ENCODE measurements around the gene NDUFC1.
A peak's percentile ranks its signal among the peaks of the same experiment; 100 is the strongest.
"Not testable (repeated sequence)": the region's sequence is repeated elsewhere in the genome, so short reads cannot be mapped to it uniquely, and the experiment has no call there.

NDUFC1 gene

DNA sequence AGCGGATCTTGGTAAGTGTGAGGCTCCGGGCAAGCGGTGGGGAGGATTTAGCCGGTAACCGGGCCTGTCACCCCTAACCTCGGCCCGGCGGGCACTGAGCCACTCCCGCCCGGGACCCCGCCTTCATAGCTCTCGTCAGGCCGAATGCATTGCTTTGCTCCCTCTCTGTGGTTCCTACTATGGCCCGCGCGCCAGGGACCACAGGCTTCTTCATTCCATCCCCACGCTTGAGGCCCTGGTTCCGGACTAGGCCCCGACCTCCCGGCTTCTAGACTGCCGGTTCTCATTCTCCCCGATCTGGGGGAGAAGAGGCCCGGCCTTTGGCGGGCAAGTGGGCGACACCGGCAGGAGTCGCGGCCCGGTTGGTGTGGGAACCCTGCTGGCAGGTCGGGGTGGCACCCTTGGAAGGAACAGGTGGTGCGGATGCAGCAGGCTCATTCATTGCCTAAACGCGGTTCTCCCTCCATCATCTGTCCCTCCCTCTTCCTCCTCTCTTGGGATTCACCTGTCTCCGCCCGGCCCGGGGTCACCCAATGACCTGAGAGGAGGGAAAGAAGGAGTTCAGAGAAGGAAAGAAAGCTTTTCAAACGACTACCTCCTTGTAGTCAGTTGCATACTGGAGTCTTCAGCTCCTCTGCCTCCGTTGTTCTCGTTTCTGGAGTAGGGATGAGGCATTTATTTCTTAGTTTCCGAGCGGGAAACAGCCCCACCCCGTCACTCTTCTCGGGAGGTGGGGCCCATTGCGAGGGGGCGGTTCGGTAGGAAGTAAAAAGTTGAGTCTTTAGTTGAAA is at the start of gene NDUFC1:
Gene NDUFC1, minus strand, starts transcription at position 657 of the 791 bp plus-strand sequence. CDS start 6,679 bp downstream, outside the sequence.
- peaks cover 0 to 4% (median 0%) of the 10 kb centered on the region in 5 donors for H3K9me3 ChIP-seq (ENCODE audit: control insufficient read depth in 5 of 5, low read length in 5 of 5)
- H3K9ac ChIP-seq (ENCODE audit: low read length in 5 of 5), result peak within 1 kb of the TSS; percentile 90 to 100 (median 99)
- H3K27ac ChIP-seq (ENCODE audit: low read depth, low read length), result peak within 1 kb of the TSS; percentile 98
- H3K36me3 ChIP-seq (ENCODE audit: control insufficient read depth in 5 of 5, insufficient read depth in 5 of 5, low read length in 5 of 5), result no peaks in the 10 kb centered on the region
- H3K4me3 ChIP-seq (ENCODE audit: low read depth in 1 of 5, low read length in 5 of 5), result peak within 1 kb of the TSS; percentile 88 to 98 (median 95)
- H3K4me1 ChIP-seq (ENCODE audit: control insufficient read depth in 5 of 5, insufficient read depth in 5 of 5, low read length in 5 of 5), result peaks cover 2 to 33% (median 24%) of the 10 kb centered on the region in 5 donors
- no peaks in the 10 kb centered on the region for H3K27me3 ChIP-seq (ENCODE audit: control insufficient read depth in 5 of 5, insufficient read depth in 4 of 5, low read length in 5 of 5)

DNA sequence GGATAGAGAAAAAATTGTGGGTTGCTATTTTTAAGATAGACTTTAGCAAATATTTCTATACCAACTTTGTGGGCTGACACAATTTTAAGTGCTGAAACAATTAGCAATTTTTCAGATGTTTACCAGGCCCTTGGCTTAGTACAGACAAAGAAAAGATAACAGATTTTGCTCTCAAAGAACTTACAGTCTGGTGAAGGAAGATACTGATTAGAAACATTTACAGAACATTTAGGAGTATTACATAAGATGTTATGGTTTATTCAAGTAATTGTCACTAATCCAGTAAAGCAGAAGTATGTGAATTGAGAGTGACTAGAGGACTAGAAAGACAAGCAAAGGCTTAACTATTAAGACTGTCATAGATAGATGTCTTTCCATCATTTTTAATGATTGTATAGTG is 35.3 kb upstream of the NDUFC1 start:
- H3K4me1 ChIP-seq (ENCODE audit: control insufficient read depth in 5 of 5, insufficient read depth in 5 of 5, low read length in 5 of 5), result no peaks in the 10 kb centered on the region
- no peak overlapping the region for H3K4me3 ChIP-seq (ENCODE audit: low read depth in 1 of 5, low read length in 5 of 5)
- H3K9ac ChIP-seq (ENCODE audit: low read length in 5 of 5), result no peak overlapping the region
- H3K27ac ChIP-seq (ENCODE audit: low read depth, low read length), result no peak overlapping the region
- H3K27me3 ChIP-seq (ENCODE audit: control insufficient read depth in 5 of 5, insufficient read depth in 4 of 5, low read length in 5 of 5), result no peaks in the 10 kb centered on the region
- H3K9me3 ChIP-seq (ENCODE audit: control insufficient read depth in 5 of 5, low read length in 5 of 5), result no peaks in the 10 kb centered on the region
- H3K36me3 ChIP-seq (ENCODE audit: control insufficient read depth in 5 of 5, insufficient read depth in 5 of 5, low read length in 5 of 5), result peaks cover 4 to 15% (median 12%) of the 10 kb centered on the region in 5 donors

DNA sequence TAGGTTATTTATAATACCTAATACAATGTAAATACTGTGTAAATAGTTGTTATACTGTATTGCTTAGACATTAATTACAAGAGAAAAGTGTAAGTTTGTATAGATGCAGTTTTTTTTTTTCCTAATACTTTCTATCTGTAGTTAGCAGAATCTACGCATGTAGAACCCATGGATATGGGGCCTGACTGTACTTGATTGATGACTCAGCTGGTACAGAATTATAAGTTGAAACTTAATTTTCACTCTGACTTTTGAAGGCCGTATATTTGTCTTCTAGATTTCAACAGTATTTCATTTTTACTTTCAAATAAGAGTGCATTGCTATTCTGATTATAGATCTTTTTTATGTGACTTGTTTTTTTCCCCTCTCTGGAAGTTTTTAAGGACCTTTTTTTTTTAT is 30.8 kb upstream of the NDUFC1 start:
- H3K9me3 ChIP-seq (ENCODE audit: control insufficient read depth in 5 of 5, low read length in 5 of 5), result no peaks in the 10 kb centered on the region
- H3K27ac ChIP-seq (ENCODE audit: low read depth, low read length), result no peak overlapping the region
- H3K4me1 ChIP-seq (ENCODE audit: control insufficient read depth in 5 of 5, insufficient read depth in 5 of 5, low read length in 5 of 5), result no peaks in the 10 kb centered on the region
- no peak overlapping the region for H3K9ac ChIP-seq (ENCODE audit: low read length in 5 of 5)
- no peak overlapping the region for H3K4me3 ChIP-seq (ENCODE audit: low read depth in 1 of 5, low read length in 5 of 5)
- peaks cover 0 to 16% (median 4%) of the 10 kb centered on the region in 5 donors for H3K36me3 ChIP-seq (ENCODE audit: control insufficient read depth in 5 of 5, insufficient read depth in 5 of 5, low read length in 5 of 5)
- H3K27me3 ChIP-seq (ENCODE audit: control insufficient read depth in 5 of 5, insufficient read depth in 4 of 5, low read length in 5 of 5), result no peaks in the 10 kb centered on the region

DNA sequence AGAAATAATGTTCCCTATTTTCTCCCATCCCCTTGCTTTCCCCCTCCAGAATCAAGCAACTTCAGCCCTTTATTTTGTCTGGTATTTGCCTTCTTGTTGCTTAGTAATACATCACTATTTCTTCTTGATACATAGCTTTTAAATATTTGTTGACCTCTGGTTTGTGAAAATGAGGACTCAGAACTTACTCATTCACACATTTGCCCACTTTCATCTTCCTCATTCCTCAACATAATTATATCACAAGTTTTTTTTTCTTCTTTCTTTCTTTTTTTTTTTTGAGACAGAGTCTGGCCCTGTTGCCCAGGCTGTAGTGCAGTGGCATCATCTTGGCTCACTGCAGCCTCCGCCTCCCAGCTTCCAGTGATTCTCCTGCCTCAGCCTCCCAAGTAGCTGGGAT is 28.9 kb upstream of the NDUFC1 start:
- Histone ChIP-seq H3K27ac (ENCODE audit: low read depth, low read length) (no peak overlapping the region), H3K9ac (ENCODE audit: low read length in 5 of 5) (no peak overlapping the region), H3K4me3 (ENCODE audit: low read depth in 1 of 5, low read length in 5 of 5) (no peak overlapping the region), H3K9me3 (ENCODE audit: control insufficient read depth in 5 of 5, low read length in 5 of 5) (no peaks in the 10 kb centered on the region), H3K4me1 (ENCODE audit: control insufficient read depth in 5 of 5, insufficient read depth in 5 of 5, low read length in 5 of 5) (no peaks in the 10 kb centered on the region), H3K36me3 (ENCODE audit: control insufficient read depth in 5 of 5, insufficient read depth in 5 of 5, low read length in 5 of 5) (peaks cover 0 to 16% (median 0%) of the 10 kb centered on the region in 5 donors), H3K27me3 (ENCODE audit: control insufficient read depth in 5 of 5, insufficient read depth in 4 of 5, low read length in 5 of 5) (no peaks in the 10 kb centered on the region)

DNA sequence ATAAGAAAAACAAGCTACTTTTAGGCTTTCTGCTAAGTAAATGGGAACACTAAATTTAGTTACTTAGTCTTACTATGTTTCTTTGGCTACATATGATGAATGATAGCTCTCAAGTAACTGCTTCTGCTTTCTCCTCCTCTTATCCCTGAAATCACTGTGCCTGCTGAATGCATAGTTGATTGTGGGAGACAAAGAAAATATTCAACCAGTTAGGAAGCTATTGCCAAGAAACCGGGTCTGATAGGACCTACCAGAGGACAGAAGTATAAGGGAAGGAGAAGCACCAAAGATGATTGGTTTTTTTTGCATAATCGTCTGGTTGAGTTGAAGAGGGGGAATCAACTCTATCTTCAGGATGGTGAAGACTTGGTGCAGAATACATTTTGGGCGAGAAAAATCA is 28.0 kb upstream of the NDUFC1 start:
- Histone ChIP-seq H3K4me1 (ENCODE audit: control insufficient read depth in 5 of 5, insufficient read depth in 5 of 5, low read length in 5 of 5) (no peaks in the 10 kb centered on the region), H3K36me3 (ENCODE audit: control insufficient read depth in 5 of 5, insufficient read depth in 5 of 5, low read length in 5 of 5) (peaks cover 0 to 13% (median 0%) of the 10 kb centered on the region in 5 donors), H3K4me3 (ENCODE audit: low read depth in 1 of 5, low read length in 5 of 5) (no peak overlapping the region), H3K27me3 (ENCODE audit: control insufficient read depth in 5 of 5, insufficient read depth in 4 of 5, low read length in 5 of 5) (no peaks in the 10 kb centered on the region), H3K27ac (ENCODE audit: low read depth, low read length) (no peak overlapping the region), H3K9me3 (ENCODE audit: control insufficient read depth in 5 of 5, low read length in 5 of 5) (no peaks in the 10 kb centered on the region), H3K9ac (ENCODE audit: low read length in 5 of 5) (no peak overlapping the region)

DNA sequence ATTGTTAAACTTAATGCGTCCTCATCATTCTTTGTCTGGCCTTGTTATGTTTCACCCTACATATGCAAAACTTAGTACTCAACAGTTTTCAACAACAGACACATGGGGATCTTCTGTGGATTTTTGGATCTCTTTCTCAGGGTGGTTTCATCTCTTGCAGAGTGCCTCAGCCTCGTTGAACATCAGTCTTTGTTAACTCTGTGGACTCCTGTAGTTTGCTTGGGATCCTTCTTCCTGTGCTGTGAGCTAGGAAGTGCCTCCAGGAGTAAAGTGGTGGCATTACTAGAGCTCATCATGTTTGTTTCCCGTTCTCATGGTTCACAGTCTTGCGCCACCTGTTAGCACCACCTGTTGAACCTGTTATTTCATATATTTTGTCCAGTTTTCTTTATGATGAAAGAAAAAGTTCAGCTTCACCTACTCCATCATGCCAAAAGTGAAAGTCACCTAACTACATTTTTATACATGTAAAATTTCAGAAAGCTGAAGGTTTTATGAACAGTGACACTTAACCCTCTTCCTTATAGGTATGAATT is 27.5 kb upstream of the NDUFC1 start:
- H3K27ac ChIP-seq (ENCODE audit: low read depth, low read length), result no peak overlapping the region
- H3K4me1 ChIP-seq (ENCODE audit: control insufficient read depth in 5 of 5, insufficient read depth in 5 of 5, low read length in 5 of 5), result peaks cover 0 to under 1% (median 0%) of the 10 kb centered on the region in 5 donors
- H3K4me3 ChIP-seq (ENCODE audit: low read depth in 1 of 5, low read length in 5 of 5), result no peak overlapping the region
- no peaks in the 10 kb centered on the region for H3K27me3 ChIP-seq (ENCODE audit: control insufficient read depth in 5 of 5, insufficient read depth in 4 of 5, low read length in 5 of 5)
- no peak overlapping the region for H3K9ac ChIP-seq (ENCODE audit: low read length in 5 of 5)
- H3K36me3 ChIP-seq (ENCODE audit: control insufficient read depth in 5 of 5, insufficient read depth in 5 of 5, low read length in 5 of 5), result peaks cover 0 to 11% (median 0%) of the 10 kb centered on the region in 5 donors
- no peaks in the 10 kb centered on the region for H3K9me3 ChIP-seq (ENCODE audit: control insufficient read depth in 5 of 5, low read length in 5 of 5)

DNA sequence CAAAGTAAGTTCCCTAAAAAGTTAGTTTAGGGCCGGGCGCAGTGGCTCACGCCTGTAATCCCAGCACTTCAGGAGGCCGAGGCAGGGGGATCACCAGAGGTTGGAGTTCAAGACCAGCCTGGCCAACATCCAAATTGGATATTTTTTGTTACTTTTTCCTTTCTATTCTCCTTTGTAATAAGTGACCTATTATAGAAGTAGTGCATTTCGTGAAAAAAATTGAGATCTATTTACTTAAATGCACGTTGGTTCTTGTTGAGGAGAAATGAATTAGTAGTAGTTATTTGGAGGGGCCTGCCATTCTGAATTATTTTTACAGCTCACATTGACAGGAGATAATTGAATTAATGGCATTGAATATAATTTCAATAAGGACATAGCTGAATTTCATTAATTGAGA is 22.3 kb upstream of the NDUFC1 start:
- no peaks in the 10 kb centered on the region for H3K27me3 ChIP-seq (ENCODE audit: control insufficient read depth in 5 of 5, insufficient read depth in 4 of 5, low read length in 5 of 5)

DNA sequence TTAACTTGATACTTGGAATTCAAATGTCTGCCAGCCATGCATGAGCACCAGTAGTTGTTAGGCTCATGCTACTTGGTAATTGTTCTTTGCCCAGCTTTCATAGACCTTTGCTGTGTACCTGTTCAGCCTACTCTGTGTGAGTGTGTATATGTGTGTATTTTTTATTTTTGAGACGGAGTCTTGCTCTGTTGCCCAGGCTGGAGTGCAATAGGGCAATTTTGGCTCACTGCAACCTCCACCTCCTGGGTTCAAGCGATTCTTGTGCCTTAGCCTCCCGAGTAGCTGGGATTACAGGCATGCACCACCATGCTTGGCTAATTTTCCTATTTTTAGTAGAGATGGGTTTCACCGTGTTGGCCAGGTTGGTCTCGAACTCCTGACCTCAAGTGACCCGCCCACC is 20.3 kb upstream of the NDUFC1 start:
- not testable (repeated sequence) for H3K4me3 ChIP-seq (ENCODE audit: low read depth in 1 of 5, low read length in 5 of 5); H3K9me3 ChIP-seq (ENCODE audit: control insufficient read depth in 5 of 5, low read length in 5 of 5); H3K36me3 ChIP-seq (ENCODE audit: control insufficient read depth in 5 of 5, insufficient read depth in 5 of 5, low read length in 5 of 5); H3K27me3 ChIP-seq (ENCODE audit: control insufficient read depth in 5 of 5, insufficient read depth in 4 of 5, low read length in 5 of 5); H3K27ac ChIP-seq (ENCODE audit: low read depth, low read length); H3K9ac ChIP-seq (ENCODE audit: low read length in 5 of 5)
- peaks cover 0 to 12% (median 7%) of the 10 kb centered on the region in 5 donors for H3K4me1 ChIP-seq (ENCODE audit: control insufficient read depth in 5 of 5, insufficient read depth in 5 of 5, low read length in 5 of 5)

More for the DNA sequence above, 22.3 kb upstream of the NDUFC1 start:
- Histone ChIP-seq H3K9ac (ENCODE audit: low read length in 5 of 5) (no peak overlapping the region), H3K4me3 (ENCODE audit: low read depth in 1 of 5, low read length in 5 of 5) (no peak overlapping the region), H3K27ac (ENCODE audit: low read depth, low read length) (no peak overlapping the region), H3K4me1 (ENCODE audit: control insufficient read depth in 5 of 5, insufficient read depth in 5 of 5, low read length in 5 of 5) (peaks cover 0 to 12% (median 7%) of the 10 kb centered on the region in 5 donors), H3K36me3 (ENCODE audit: control insufficient read depth in 5 of 5, insufficient read depth in 5 of 5, low read length in 5 of 5) (peaks cover 0 to 3% (median 0%) of the 10 kb centered on the region in 5 donors), H3K9me3 (ENCODE audit: control insufficient read depth in 5 of 5, low read length in 5 of 5) (no peaks in the 10 kb centered on the region)

DNA sequence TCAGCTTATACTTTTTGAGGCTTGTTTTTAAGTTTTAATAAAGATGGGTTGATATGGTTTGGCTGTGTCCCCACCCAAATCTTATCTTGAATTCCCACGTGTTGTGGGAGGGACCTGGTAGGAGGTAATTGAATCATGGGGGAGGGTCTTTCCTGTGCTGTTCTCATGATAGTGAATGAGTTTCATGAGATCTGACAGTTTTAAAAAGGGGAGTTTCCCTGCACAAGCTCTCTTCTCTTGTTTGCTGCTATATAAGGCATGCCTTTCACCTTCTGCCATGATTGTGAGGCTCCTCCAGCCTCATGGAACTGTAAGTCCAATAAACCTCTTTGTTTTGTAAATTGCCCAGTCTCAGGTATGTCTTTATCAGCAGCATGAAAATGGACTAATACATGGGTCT is 19.8 kb upstream of the NDUFC1 start:
- H3K36me3 ChIP-seq (ENCODE audit: control insufficient read depth in 5 of 5, insufficient read depth in 5 of 5, low read length in 5 of 5); H3K27ac ChIP-seq (ENCODE audit: low read depth, low read length); H3K9me3 ChIP-seq (ENCODE audit: control insufficient read depth in 5 of 5, low read length in 5 of 5); H3K9ac ChIP-seq (ENCODE audit: low read length in 5 of 5); H3K4me3 ChIP-seq (ENCODE audit: low read depth in 1 of 5, low read length in 5 of 5); H3K27me3 ChIP-seq (ENCODE audit: control insufficient read depth in 5 of 5, insufficient read depth in 4 of 5, low read length in 5 of 5): not testable (repeated sequence)
- peaks cover 0 to 12% (median 7%) of the 10 kb centered on the region in 5 donors for H3K4me1 ChIP-seq (ENCODE audit: control insufficient read depth in 5 of 5, insufficient read depth in 5 of 5, low read length in 5 of 5)

DNA sequence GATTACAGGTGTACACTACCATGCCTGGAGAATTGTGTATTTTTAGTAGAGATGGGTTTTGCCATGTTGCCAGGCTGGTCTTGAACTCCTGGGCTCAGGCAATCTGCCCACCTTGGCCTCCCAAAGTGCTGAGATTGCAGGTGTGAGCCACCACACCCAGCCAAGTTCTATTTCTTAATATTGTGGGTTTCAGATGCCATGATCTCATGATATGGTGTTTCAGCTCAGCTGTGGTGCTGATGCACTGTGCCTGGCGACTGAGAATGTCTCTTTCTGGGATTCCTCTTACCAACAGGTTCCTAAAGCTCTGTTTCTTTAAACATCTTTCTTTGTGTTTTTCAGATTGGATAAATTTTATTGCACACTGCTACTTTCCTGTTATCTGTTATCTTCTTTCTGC is 17.3 kb upstream of the NDUFC1 start:
- H3K27me3 ChIP-seq (ENCODE audit: control insufficient read depth in 5 of 5, insufficient read depth in 4 of 5, low read length in 5 of 5), result no peaks in the 10 kb centered on the region
- no peak overlapping the region for H3K27ac ChIP-seq (ENCODE audit: low read depth, low read length)
- H3K4me3 ChIP-seq (ENCODE audit: low read depth in 1 of 5, low read length in 5 of 5), result no peak overlapping the region
- no peak overlapping the region for H3K9ac ChIP-seq (ENCODE audit: low read length in 5 of 5)
- peaks cover 0 to 14% (median 13%) of the 10 kb centered on the region in 5 donors for H3K4me1 ChIP-seq (ENCODE audit: control insufficient read depth in 5 of 5, insufficient read depth in 5 of 5, low read length in 5 of 5)
- H3K9me3 ChIP-seq (ENCODE audit: control insufficient read depth in 5 of 5, low read length in 5 of 5), result no peaks in the 10 kb centered on the region
- H3K36me3 ChIP-seq (ENCODE audit: control insufficient read depth in 5 of 5, insufficient read depth in 5 of 5, low read length in 5 of 5), result no peaks in the 10 kb centered on the region
